NT2/D1 (cell line): ENCODE results near the gene ROBO1.

Source experiments
- SUZ12 ChIP-seq: IDR thresholded peaks from 2 replicates; pipeline ENCODE4 v1.6.1; 2011; ENCODE audit not compliant: insufficient read length, insufficient read depth; ENCODE audit errors: extremely low read depth
- YY1 ChIP-seq: IDR thresholded peaks from 2 replicates; pipeline ENCODE4 v1.6.1; 2011; ENCODE audit not compliant: insufficient read length, insufficient read depth
- ZNF274 ChIP-seq: IDR thresholded peaks from 2 replicates; pipeline ENCODE4 v1.6.1; 2011; ENCODE audit warnings: mild to moderate bottlenecking, low read depth, low read length

- TF ChIP-seq SUZ12 (no peak), YY1 (no peak), ZNF274 (no peak)
Observed at GRCh38 chr3:79362571-79363270, 405.1 kb downstream of the ROBO1 start.
